Measurements from ENCODE around the gene CLEC1A. TPM values are rescaled to one million over a fixed set of nuclear protein-coding genes. Genes with fewer than 3 reads are reported as not detected.

Gene CLEC1A
- total and polyA plus RNA-seq, 5 donors from 2014 or later = not detected

DNA sequence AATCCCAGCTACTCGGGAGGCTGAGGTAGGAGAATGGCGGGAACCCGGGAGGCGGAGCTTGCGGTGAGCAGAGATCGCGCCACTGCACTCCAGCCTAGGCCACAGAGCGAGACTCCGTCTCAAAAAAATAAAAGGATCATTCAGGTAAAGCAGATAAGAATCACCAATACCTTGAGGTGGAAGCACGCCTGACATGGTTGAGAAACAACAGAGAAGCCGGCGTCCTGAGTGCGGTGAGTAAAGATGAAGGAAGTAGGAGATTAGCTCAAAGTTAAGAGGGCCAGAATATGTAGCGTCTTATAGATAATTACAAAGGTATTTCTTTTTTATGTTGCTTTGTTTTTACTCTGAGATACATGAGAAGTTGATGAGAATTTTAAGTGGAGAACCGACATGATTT, 16.5 kb upstream of the CLEC1A start:
- ATAC-seq (ENCODE audit: low read depth in 2 of 2) (no peak), DNase-seq (no peak)
- Histone ChIP-seq H3K4me1 (ENCODE audit: control insufficient read depth, insufficient read depth, low read length, poor library complexity, severe bottlenecking) (no peaks in the 10 kb centered on the region), H3K27me3 (ENCODE audit: control insufficient read depth, insufficient read depth, low read length) (no peaks in the 10 kb centered on the region), H3K4me3 (ENCODE audit: low read depth, low read length) (no peak overlapping the region), H3K27ac (ENCODE audit: insufficient read depth, low read length, poor library complexity, severe bottlenecking) (no peak overlapping the region), H3K36me3 (ENCODE audit: control insufficient read depth, insufficient read depth, low read length) (no peaks in the 10 kb centered on the region), H3K9me3 (ENCODE audit: control insufficient read depth in 2 of 2, low read length in 2 of 2) (no peaks in the 10 kb centered on the region)
- Mint-ChIP-seq H3K9me3 (peaks cover 0 to 4% (median 0%) of the 10 kb centered on the region in 7 donors), H3K27ac (no peak overlapping the region), H3K36me3 (no peaks in the 10 kb centered on the region), H3K4me1 (peaks cover 0 to 4% (median 0%) of the 10 kb centered on the region in 4 donors), H3K27me3 (peaks cover 11% of the 10 kb centered on the region), H3K4me3 (no peak overlapping the region)

GRCh38 chr12:10113920-10114319, 15.1 kb upstream of the CLEC1A start:
- Histone ChIP-seq H3K27ac (ENCODE audit: insufficient read depth, low read length, poor library complexity, severe bottlenecking) (no peak overlapping the region), H3K27me3 (ENCODE audit: control insufficient read depth, insufficient read depth, low read length) (no peaks in the 10 kb centered on the region), H3K4me3 (ENCODE audit: low read depth, low read length) (no peak overlapping the region), H3K9me3 (ENCODE audit: control insufficient read depth in 2 of 2, low read length in 2 of 2) (no peaks in the 10 kb centered on the region), H3K36me3 (ENCODE audit: control insufficient read depth, insufficient read depth, low read length) (no peaks in the 10 kb centered on the region), H3K4me1 (ENCODE audit: control insufficient read depth, insufficient read depth, low read length, poor library complexity, severe bottlenecking) (no peaks in the 10 kb centered on the region)
- ATAC-seq (ENCODE audit: low read depth in 2 of 2) (no peak), DNase-seq (no peak)
- Mint-ChIP-seq H3K27ac (no peak overlapping the region), H3K36me3 (no peaks in the 10 kb centered on the region), H3K4me3 (no peak overlapping the region), H3K9me3 (peaks cover 0 to 1% (median 0%) of the 10 kb centered on the region in 7 donors), H3K27me3 (peaks cover 17% of the 10 kb centered on the region), H3K4me1 (no peaks in the 10 kb centered on the region)

DNA sequence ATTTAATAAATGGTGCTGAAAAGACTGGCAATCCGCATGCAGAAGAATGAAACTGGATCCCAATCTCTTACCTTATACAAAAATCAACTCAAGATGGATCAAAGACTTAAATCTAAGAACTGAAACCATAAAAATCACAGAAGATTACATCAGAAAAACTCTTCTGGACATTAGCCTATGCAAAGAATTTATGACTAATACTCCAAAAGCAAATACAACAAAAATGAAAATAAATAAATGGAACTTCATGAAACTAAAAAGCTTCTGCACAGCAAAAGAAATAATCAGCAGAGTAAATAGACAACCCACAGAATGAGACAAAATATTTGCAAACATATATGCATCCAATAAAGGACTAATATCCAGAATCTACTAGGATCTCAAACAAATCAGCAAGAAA, 14.3 kb upstream of the CLEC1A start:
- H3K27me3 ChIP-seq (ENCODE audit: control insufficient read depth, insufficient read depth, low read length) = no peaks in the 10 kb centered on the region
- DNase-seq = no peak
- Mint-ChIP-seq H3K4me3 (no peak overlapping the region), H3K36me3 (no peaks in the 10 kb centered on the region), H3K27ac (no peak overlapping the region), H3K9me3 (peaks cover 0 to 1% (median 0%) of the 10 kb centered on the region in 7 donors), H3K4me1 (no peaks in the 10 kb centered on the region), H3K27me3 (peaks cover 17% of the 10 kb centered on the region)
- H3K4me1 ChIP-seq (ENCODE audit: control insufficient read depth, insufficient read depth, low read length, poor library complexity, severe bottlenecking) = no peaks in the 10 kb centered on the region
- no peaks in the 10 kb centered on the region for H3K36me3 ChIP-seq (ENCODE audit: control insufficient read depth, insufficient read depth, low read length)
- ATAC-seq (ENCODE audit: low read depth in 2 of 2) = no peak
- no peak overlapping the region for H3K4me3 ChIP-seq (ENCODE audit: low read depth, low read length)
- H3K9me3 ChIP-seq (ENCODE audit: control insufficient read depth in 2 of 2, low read length in 2 of 2) = no peaks in the 10 kb centered on the region
- H3K27ac ChIP-seq (ENCODE audit: insufficient read depth, low read length, poor library complexity, severe bottlenecking) = no peak overlapping the region

- no peaks in the 10 kb centered on the region for H3K36me3 Mint-ChIP-seq
- ATAC-seq (ENCODE audit: low read depth in 2 of 2) = no peak
- Histone ChIP-seq H3K27ac (ENCODE audit: insufficient read depth, low read length, poor library complexity, severe bottlenecking) (no peak overlapping the region), H3K4me3 (ENCODE audit: low read depth, low read length) (no peak overlapping the region), H3K9me3 (ENCODE audit: control insufficient read depth in 2 of 2, low read length in 2 of 2) (no peaks in the 10 kb centered on the region), H3K4me1 (ENCODE audit: control insufficient read depth, insufficient read depth, low read length, poor library complexity, severe bottlenecking) (no peaks in the 10 kb centered on the region), H3K27me3 (ENCODE audit: control insufficient read depth, insufficient read depth, low read length) (no peaks in the 10 kb centered on the region), H3K36me3 (ENCODE audit: control insufficient read depth, insufficient read depth, low read length) (no peaks in the 10 kb centered on the region)
- H3K4me3 Mint-ChIP-seq = no peak overlapping the region
- peaks cover 0 to 1% (median 0%) of the 10 kb centered on the region in 7 donors for H3K9me3 Mint-ChIP-seq
- peaks cover 17% of the 10 kb centered on the region for H3K27me3 Mint-ChIP-seq
- no peaks in the 10 kb centered on the region for H3K4me1 Mint-ChIP-seq
- H3K27ac Mint-ChIP-seq = no peak overlapping the region
- no peak for DNase-seq
These were observed 12.7 kb upstream of the CLEC1A start for GRCh38 chr12:10111451-10111850.

DNA sequence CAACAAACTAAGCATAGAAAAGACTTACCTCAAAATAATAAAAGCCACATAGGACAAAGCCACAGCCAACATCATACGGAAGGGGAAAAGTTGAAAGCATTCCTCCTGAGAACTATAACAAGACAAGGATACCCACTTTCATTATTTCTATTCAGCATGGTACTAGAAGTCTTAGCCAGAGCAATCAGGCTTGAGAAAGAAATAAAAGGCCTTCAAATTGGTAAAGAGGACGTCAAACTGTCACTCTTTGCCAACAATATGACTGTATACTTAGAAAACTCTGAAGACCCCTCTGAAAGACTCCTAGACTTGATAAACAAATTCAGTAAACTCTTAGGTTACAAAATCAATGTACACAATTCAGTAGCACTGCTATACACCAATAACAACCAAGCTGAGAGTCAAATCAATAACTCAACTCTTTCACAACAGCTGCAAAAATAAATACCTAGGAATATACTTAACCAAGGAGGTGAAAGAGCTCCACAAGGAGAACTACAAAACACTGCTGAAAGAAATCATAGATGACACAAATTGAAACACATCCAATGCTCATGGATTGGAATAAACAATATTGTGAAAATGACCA, 11.6 kb upstream of the CLEC1A start:
- no peaks in the 10 kb centered on the region for H3K4me1 Mint-ChIP-seq
- no peaks in the 10 kb centered on the region for H3K36me3 Mint-ChIP-seq
- Histone ChIP-seq H3K27ac (ENCODE audit: insufficient read depth, low read length, poor library complexity, severe bottlenecking) (no peak overlapping the region), H3K9me3 (ENCODE audit: control insufficient read depth in 2 of 2, low read length in 2 of 2) (no peaks in the 10 kb centered on the region), H3K27me3 (ENCODE audit: control insufficient read depth, insufficient read depth, low read length) (no peaks in the 10 kb centered on the region), H3K4me3 (ENCODE audit: low read depth, low read length) (no peak overlapping the region), H3K36me3 (ENCODE audit: control insufficient read depth, insufficient read depth, low read length) (no peaks in the 10 kb centered on the region), H3K4me1 (ENCODE audit: control insufficient read depth, insufficient read depth, low read length, poor library complexity, severe bottlenecking) (no peaks in the 10 kb centered on the region)
- no peak overlapping the region for H3K4me3 Mint-ChIP-seq
- no peak overlapping the region for H3K27ac Mint-ChIP-seq
- H3K9me3 Mint-ChIP-seq = peaks cover 0 to 5% (median 0%) of the 10 kb centered on the region in 7 donors
- peaks cover 25% of the 10 kb centered on the region for H3K27me3 Mint-ChIP-seq
- DNase-seq = no peak
- no peak for ATAC-seq (ENCODE audit: low read depth in 2 of 2)

GRCh38 chr12:10102322-10102721, 3.5 kb upstream of the CLEC1A start:
- Histone ChIP-seq H3K9me3 (ENCODE audit: control insufficient read depth in 2 of 2, low read length in 2 of 2) (no peaks in the 10 kb centered on the region), H3K27me3 (ENCODE audit: control insufficient read depth, insufficient read depth, low read length) (no peaks in the 10 kb centered on the region), H3K36me3 (ENCODE audit: control insufficient read depth, insufficient read depth, low read length) (no peaks in the 10 kb centered on the region), H3K4me3 (ENCODE audit: low read depth, low read length) (no peak overlapping the region), H3K27ac (ENCODE audit: insufficient read depth, low read length, poor library complexity, severe bottlenecking) (no peak overlapping the region), H3K4me1 (ENCODE audit: control insufficient read depth, insufficient read depth, low read length, poor library complexity, severe bottlenecking) (no peaks in the 10 kb centered on the region)
- DNase-seq (no peak), ATAC-seq (ENCODE audit: low read depth in 2 of 2) (no peak)
- Mint-ChIP-seq H3K27ac (no peak overlapping the region), H3K36me3 (no peaks in the 10 kb centered on the region), H3K4me3 (no peak overlapping the region), H3K9me3 (peaks cover 0 to 8% (median 6%) of the 10 kb centered on the region in 7 donors), H3K27me3 (peaks cover 22% of the 10 kb centered on the region), H3K4me1 (no peaks in the 10 kb centered on the region)

- no peak for DNase-seq
- H3K4me3 Mint-ChIP-seq = no peak overlapping the region
- no peaks in the 10 kb centered on the region for H3K36me3 Mint-ChIP-seq
- no peaks in the 10 kb centered on the region for H3K4me1 Mint-ChIP-seq
- peaks cover 22% of the 10 kb centered on the region for H3K27me3 Mint-ChIP-seq
- no peaks in the 10 kb centered on the region for H3K9me3 ChIP-seq (ENCODE audit: control insufficient read depth in 2 of 2, low read length in 2 of 2)
- peaks cover 0 to 8% (median 6%) of the 10 kb centered on the region in 7 donors for H3K9me3 Mint-ChIP-seq
- H3K27ac Mint-ChIP-seq = no peak overlapping the region
- H3K27ac ChIP-seq (ENCODE audit: insufficient read depth, low read length, poor library complexity, severe bottlenecking) = no peak overlapping the region
- no peaks in the 10 kb centered on the region for H3K4me1 ChIP-seq (ENCODE audit: control insufficient read depth, insufficient read depth, low read length, poor library complexity, severe bottlenecking)
- ATAC-seq (ENCODE audit: low read depth in 2 of 2) = no peak
- no peaks in the 10 kb centered on the region for H3K27me3 ChIP-seq (ENCODE audit: control insufficient read depth, insufficient read depth, low read length)
- no peak overlapping the region for H3K4me3 ChIP-seq (ENCODE audit: low read depth, low read length)
- no peaks in the 10 kb centered on the region for H3K36me3 ChIP-seq (ENCODE audit: control insufficient read depth, insufficient read depth, low read length)
These were observed 2.9 kb upstream of the CLEC1A start for GRCh38 chr12:10101648-10102220.

DNA sequence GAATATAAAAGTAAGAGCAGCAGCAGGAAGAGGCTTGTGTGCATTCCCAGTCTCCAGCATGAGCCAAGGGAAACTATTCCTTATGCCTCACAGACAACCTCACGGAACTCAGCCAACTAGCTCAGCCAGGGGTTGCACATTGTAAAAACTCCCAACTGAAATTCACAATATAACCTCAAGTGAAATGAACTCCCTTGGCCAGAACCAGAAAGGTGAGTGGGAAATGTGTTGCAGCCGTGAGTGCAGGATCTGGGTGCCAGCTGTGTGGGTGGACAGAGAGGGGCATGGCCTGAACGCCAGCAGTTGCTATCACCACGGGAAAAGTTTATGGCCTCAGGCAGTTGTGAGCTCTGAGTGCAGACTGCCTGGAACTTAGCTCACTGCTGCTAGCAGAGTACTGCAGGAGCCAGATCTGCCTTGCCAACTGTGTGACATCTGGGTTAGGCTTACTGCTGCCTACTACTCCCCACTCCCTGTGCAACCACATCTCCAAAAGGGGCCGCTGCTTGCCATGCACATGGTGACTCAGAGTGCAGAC, 2.3 kb upstream of the CLEC1A start:
- Mint-ChIP-seq H3K9me3 (peaks cover 0 to 8% (median 6%) of the 10 kb centered on the region in 7 donors), H3K4me3 (no peak overlapping the region), H3K27me3 (peaks cover 20% of the 10 kb centered on the region), H3K36me3 (no peaks in the 10 kb centered on the region), H3K27ac (no peak overlapping the region), H3K4me1 (no peaks in the 10 kb centered on the region)
- Histone ChIP-seq H3K27ac (ENCODE audit: insufficient read depth, low read length, poor library complexity, severe bottlenecking) (no peak overlapping the region), H3K4me3 (ENCODE audit: low read depth, low read length) (no peak overlapping the region), H3K27me3 (ENCODE audit: control insufficient read depth, insufficient read depth, low read length) (peaks cover 2% of the 10 kb centered on the region), H3K9me3 (ENCODE audit: control insufficient read depth in 2 of 2, low read length in 2 of 2) (no peaks in the 10 kb centered on the region), H3K36me3 (ENCODE audit: control insufficient read depth, insufficient read depth, low read length) (no peaks in the 10 kb centered on the region), H3K4me1 (ENCODE audit: control insufficient read depth, insufficient read depth, low read length, poor library complexity, severe bottlenecking) (no peaks in the 10 kb centered on the region)
- ATAC-seq (ENCODE audit: low read depth in 2 of 2) = no peak
- no peak for DNase-seq
